DMS 273 (cell line): ENCODE measurements around the gene GATD1.
A peak's percentile ranks its signal among the peaks of the same experiment; 100 is the strongest.

Source experiments
- DNase-seq: peaks from one replicate; lab custom pipeline; 2025; ENCODE audit not compliant: unreplicated experiment; lab: John Stamatoyannopoulos, UW

GATD1 gene

DNA sequence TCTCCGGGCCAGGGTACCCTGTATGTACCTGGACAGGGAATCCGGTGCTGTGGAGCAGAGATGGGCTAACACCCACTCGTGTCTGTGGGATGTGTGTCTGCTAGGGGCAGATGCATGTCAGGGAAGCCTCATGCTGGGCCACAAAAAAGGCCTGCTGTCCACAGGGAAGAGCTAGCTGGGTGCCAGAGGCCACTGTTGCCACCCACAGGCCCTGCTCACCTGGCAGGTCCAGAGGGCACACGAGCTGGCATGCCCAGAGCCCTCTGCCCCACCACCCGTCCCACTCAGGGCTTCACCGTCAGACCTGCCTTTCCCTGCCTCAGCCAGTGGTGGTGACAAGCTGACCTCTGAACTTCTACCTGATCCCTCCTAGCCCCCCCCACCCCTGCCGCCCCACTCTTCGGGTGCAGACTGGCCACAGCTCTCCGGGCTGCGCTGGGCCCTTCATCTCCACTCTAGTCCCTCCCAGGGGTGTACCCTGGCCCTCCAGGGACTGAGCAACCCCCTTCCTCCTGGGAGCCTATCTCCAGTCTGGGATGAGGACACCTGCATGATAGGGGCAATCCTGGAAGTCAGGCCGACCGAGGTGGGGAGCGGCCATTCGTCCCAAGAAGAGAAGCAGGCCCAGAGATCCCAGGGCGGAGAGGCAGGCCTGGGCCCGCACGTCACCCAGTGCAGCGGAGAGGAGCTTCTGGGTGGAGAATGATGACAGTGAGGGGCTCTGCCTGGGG is 19.4 kb upstream of the GATD1 start:
- DNase-seq = no peak

DNA sequence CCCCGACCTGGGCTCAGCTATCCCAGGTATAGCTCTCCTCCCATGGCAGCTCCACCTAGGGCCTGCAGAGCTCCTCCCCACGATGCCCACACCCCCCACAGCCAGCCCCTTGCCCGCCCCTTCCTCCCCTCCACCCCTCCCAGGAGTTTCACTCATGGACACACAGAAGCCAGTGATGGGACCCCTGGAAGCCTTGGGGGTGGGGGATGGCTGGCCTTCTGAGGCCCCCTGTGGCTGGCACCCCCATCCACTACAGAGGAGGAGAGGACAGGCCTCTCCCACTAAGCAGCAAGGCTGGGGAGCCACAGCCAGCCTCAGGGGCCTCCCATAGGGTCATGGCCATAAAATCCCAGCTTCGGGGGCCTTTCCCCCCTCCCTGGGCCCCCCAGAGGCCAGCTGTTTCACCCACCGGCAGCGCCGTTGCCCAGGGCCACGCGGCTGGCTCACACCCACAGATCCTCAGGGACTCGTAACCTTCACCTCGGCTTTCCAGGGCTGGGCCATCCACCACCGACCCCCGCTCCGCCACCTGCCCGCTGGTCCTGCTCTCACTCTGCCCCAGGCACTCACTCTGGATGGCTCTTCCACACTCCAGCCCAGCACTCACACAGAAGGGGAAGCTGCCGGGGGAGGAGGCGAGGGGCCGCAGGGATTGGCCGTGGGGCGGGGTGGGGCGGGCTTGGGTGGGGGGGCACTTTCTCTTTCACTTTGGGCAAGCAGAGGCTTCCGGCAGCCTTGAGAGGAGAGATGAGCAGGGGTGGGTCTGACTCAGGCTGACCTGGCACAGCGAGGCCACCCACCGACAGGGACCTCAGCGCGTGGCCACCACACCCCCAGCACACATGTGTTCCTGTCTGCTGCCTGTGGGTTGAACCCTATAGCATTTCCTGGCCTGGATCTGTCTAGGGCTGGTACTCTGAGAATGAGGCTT is 18.6 kb upstream of the GATD1 start:
- DNase-seq = peak; percentile 89

DNA sequence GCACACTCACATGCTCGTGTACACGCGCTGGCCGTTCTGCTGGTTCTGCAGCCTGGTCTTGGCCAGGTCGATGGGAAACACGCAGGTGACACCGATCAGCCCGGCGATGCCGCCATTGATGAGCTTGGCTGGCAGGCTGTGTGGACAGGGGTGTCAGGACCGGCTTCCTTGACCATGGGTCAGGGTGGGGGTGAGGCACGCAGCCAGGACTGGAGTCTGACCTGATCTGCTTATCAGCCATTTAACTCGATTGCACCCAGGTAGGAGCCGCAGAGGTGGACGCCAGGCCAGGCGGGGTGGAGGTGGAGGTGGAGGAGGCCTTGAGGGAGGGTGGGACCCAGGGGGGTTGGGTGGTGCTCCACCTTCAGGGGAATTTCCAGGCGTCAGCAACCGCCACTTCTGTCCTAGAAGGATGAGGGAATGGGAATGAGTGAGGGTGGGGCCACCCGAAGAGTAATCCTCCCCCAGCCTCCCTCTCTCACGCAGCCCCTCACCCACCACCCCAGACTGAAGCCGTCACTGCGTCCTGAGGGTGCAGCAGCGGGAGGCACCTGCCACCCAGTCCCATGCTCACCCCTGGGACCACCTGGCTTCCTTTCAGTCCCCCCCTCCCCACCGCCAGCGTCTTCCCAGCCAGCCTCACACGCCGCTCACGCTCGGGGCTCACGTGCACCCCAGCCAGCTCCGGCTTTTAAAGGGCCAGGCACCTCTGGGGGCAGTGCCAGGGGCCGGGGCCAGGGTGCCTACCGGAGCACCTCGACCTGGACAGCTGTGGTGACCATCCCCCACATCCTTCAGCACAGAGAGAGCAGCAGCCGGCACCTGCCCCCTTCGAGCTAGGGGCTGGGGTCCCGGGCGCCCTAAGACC is 17.7 kb upstream of the GATD1 start:
- DNase-seq = peak; percentile 81

DNA sequence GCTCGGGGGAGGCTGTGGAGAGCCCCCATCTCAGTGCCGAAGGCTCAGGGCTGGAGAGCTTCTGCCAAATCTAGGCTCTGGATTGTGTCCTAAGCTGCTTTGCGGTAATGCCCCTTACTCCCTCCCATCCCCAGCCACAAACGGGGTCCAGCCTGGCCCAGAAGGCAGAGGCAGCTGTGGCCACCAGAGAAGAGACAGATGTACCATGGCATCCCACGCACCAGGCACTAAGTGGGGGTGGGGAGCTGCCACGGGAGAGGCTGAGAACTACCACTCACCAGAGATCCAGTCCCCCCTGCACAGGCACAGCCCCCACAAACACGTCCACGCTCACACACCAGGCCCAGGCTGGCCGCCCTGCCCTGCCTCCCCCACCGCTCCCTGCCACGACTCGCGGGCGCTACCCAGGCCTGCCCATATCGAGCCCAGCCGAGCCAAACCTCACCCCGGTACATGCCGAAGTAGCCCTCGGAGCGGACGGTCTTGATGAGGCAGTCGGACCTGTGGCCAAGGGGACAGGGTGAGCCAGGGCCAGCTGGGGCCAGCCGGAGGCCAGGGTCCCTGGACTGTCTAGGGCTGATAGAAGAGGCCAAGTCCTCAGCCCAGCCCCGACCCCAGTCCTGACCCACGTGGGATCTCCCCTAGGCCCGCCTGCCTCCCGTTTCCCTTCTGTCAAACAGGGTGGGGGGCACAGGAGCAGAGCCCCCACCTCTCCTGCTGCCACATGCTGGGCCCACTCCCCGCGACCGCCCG is 16.9 kb upstream of the GATD1 start:
- DNase-seq = peak; percentile 67

DNA sequence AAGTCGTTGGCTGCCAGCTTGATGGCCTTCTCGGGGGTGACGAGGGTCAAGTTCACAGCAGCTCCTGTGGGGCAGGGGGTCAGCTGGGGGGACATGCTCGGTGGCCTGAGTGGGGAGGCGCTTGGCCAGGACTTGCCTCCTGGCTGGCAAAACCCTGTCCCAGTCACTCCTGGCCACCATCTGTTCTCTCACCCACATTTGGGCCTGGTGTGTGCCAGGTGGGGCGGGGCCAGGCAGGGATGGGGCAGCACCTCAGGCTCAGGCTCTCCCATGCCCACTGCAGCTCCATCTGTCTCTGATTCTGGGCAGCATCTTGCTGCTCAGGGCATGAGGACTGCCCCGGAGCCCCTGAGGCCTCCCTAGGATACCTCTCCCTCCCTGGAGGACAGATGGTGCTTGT is 16.3 kb upstream of the GATD1 start:
- peak; percentile 95 for DNase-seq

DNA sequence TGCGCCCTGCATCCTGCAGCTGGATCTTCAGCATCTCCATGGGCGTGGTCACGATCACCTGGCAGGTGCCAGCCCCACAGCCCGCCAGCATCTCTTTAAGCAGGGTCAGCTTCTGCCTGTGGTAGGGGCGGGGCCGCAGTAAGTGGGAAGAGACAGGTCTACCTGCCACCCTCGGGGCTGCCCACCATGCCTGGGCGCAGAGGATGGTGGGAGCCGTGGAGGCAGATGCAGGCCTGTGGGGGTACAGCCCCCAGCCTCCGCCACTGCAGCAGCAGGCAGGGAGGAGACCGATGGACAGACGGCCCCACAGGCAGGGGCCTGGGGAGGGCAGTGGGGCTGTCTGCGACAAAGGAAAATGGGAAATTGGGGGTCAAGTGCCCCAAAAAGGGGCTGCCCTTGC is 15.6 kb upstream of the GATD1 start:
- DNase-seq = no peak

DNA sequence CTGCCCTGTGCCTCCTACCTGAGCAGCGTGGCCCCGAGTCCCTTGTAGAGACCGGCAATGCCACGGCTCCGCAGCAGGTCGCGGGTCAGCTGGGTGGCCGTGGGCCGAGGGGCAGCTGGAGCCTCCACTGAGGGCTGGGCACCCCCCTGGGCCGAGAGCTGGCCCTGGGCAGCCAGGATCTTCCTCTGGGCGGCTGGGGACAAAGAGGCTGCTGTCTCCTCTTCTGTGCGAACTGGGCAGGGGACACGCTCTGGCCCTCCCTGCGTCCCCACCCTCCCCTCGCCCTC is 15.2 kb upstream of the GATD1 start:
- no peak for DNase-seq

DNA sequence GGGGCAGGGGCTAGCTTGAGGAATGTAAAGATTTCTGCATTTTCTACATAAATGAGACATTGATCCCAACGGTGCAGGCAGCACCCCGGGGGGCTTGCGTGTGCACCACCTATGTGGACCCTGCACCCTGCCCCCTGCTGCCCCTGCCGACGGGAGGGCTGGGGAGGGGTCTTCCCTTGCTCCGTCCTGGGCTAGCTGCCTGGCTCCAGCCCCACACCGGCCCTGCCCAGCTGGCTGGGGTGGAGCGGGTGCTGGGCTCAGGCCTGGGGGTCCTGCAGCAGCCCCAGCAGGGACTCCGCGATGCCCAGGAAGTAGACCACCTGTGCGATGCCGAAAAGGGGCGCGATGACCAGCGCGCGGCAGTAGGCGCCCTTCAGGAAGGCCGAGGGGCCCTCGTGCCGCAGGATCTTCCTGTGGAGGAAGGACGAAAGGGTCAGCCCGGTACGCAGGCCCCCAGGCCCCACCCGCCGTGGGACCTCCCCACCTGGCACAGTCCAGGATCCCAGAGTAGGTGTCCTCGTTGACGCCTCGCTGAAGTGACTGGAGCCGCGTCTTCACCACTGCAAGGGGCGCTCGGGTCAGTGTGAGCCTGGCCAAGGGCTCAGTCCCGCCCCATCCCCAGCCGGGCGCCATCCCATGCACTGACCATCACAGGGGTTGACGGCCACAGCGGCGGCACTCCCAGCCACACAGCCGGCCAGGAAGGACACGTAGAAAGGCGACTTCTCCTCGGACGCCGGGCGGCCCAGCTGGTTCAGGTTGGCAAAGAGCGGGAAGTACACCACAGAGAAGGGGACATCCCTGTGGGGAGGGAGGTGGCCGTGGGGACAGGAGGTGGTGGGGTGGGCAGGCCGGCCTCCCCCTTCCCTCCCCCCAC is 14.6 kb upstream of the GATD1 start:
- DNase-seq = no peak

DNA sequence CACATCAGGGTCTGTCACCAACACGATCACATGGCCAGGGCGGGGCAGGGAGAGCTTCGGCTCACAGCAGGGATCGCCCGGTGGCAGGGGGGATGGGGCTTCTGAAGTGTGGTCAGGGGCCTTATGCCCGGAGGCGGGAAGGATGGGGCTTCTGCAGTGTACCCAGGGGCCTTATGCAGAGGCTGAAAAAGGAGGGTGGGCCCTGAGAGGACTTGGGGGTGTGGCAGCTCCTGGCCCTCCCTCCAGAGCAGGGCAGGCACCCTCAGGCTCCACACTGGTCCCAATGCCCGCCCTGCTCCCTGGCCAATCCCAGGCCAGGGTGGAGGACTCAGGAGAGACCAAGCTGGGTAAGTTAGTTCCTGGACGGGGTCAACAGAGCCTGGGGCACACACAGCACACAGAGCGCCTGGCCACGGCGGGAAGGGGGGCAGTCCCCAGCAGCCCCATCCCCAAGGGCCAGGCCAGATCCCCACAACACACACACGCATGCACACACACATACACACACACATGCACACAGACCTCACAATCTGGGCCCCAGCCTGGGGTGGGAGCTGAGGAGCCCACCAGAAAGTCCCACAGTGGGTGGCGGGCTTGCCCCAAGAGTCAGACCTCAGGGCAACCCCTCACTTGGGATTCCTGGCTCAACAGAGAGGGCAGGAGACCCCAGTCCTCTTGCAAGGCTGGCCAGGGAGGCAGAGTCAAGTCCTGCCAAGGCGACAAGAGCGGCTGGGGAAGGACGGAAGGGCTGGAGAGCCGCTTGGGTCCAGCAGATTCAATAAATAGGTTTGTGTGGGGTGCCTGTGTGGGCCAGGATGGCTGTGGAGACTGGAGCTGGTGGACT is 13.7 kb upstream of the GATD1 start:
- DNase-seq = peak; percentile 79

DNA sequence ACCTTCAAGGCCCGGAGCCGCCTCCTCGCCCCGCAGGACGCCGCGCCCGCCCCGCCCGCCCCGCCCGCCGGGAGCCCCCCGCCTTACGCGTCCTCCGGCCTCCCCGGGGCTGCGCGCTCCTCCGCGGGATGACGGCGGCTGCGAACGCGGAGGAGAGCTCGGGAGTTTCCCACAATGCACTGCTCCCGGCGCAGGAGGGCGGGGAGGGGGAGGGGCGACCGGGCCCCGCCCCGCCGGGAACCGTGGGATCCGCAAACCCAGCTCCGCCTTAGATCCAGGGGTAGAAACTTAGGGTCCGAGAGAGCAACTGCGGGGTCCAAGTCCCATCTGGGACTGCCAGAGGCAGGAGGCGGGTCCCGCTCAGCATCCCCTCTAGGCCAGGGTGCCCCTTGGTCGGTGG is 12.7 kb upstream of the GATD1 start, which contains the start of gene CEND1:
CEND1 (minus strand) TSS at position 148 of the 400 bp plus-strand sequence. CDS start 1,514 bp downstream, outside the sequence.
- peak; percentile 81 for DNase-seq

DNA sequence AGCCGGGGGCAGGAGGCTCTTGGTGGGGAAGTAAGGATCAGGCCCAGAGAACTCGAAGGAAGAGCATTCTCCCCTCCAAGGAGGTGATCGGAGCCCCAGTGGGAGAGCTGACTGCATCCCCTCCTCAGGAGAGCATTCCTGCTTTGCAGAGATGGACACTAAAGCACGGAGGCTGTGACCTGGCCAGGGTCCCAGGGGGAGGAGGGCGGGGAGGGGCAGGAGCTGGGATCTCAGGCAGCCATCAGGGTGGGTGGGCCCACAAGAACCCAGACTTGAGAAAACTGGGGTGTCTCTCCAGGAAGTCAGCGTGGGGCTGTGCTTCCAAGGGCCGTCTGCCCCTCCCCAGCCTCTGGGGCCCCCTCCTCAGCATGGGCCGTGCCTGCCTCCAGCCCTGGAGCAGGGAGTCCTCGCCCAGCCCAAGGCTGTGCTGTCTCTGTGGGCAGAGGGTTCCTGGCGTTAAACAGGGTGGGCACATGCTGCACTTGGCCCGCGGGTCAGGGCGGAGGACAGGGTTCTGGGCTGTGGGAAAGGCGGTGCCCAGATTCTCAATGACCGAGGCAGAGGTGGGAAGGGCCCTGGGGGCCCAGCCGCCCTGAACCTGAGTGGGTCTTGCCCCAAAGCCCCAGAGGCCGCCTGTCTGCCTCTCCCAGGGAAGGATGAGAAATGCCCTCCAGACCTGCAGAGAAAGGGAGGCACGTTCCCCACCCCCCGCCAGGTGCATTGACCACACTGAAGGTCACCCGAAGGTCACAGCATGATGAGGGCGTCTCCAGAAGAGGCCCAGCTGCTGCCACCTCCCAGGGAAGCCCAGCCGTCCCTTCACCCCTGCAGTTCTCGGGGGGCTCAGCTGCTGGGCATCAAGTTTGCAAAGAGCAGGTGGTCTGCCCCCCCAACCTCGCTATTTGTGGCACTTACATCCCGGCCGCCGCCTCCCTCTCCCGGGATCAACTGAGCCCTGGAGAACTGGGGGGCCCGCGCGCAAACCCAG is 12.0 kb upstream of the GATD1 start:
- no peak for DNase-seq

DNA sequence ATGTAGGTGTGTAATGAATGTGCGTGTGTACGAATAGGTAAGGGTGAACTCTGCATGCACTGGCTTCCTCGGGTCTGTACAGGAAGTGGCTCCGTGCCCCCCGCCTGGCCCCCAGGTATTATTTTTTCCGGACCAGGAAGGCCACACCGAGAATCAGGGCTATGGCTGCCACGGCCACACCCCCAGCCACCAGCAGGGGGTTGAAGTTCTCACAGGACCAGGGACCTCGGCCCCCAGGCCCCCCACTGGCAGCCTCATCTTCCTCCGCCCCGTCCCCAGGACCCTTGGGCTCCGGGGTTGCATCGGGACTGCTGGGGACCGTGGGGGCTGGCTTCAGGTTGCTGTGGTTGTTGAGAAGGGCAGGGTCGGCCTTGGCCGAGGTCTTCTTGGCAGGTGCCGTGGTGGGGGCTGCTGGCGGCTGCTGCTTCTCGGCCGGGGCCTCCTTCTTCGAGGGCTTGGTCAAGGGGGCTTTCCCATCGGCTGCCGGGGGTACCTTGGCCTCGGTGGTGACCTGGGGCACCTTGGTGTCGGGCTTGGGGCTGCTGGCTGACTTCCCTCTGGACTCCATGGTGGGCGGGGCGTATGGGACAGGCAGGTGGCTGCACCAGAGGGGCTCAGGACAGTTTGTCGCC is 10.8 kb upstream of the GATD1 start:
- no peak for DNase-seq

DNA sequence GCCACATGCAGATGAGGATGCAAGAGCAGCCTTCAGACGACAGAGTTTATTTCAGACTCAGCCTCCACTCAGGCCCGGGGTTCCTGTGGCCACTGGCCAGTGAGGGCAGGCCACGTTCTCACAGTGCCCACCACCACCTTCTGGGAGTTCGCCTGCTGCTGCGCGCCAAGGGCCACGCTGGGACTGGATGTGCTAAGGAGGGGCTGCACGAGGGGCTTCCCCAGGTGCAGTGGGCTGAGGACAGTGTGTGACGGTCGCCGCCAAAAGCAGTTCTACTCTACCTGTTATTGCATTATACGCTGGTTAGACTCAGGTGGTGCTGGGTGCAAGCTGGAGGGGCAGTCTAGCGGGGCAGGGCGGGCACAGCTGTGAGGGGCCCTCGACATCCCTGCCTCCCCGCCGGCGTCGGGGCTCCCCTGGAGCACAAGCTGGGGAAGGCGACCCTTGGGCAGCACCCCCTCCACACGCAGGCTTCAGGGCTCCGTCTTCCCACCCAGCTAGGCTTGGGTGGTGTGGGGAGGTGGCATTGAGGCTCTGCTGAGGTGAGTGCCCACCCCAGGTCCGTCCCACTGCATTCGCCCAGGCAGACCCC is 9.9 kb upstream of the GATD1 start:
- no peak for DNase-seq

DNA sequence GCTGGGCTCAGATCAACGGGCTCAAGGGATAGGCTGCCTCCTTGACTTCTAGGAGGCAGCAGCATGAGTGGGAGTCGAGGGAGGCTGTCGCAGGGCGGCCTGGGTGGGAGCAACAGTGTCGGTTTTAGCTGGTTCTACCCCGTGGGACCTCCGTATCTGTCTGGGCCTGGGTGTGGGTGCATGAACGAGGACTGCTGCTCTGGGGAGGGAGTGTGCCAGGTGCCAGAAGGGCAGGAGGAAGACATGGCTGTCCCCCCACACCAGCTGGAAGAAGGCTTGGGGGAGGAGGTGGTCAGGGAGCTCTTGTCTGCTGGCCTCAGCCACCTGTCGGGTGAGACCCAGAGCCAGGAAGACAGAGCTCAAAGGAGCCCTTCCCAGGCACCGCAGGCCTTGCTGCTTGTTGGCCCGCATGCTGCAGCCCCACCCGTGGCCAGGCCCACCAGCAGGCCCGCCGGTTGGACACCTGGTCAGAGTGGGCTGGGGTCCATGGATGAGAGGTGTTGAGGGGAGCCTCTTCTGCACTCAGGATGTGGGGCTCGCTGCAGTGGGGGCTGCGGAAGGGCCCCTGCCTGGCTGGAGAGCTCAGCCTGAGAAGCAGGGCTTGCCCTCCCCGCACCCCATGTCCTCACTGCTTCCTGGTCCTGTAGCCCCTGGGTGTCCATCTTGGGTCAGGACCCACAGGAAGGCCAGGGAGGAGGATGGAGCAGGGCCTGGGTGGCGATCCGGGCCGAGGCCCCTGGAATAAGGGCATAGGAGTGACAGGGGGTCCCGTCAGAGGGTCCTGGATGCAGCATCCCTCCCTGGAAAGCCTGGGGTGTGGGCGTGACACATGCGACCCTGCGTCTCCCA is 9.2 kb upstream of the GATD1 start:
- peak; percentile 73 for DNase-seq

DNA sequence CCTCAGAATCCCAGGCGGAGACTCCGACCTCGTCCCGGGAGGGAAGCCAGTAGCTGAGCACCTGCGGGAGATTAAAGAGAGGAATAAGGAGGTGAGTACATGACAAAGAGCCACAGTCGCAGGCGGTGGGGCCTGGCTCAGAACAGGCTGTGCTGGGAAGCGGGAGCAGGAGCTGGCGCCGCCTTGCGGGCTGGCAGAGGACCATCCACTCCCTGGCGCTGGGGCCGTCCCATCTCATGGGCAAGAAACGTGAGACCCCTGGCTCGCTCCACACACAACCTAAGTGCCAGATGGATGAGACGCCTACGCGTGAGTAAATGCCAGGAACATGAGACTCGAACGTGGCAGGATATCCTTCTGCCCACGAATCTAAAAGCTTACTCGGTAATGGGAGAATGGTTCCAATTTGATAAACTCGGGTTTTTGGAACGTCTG is 6.3 kb upstream of the GATD1 start:
- peak; percentile 97 for DNase-seq
